Esophagus muscularis mucosa (tissue), 3 donors: ENCODE data around the gene MME.

Source experiments
- POLR2AphosphoS5 ChIP-seq, 2 donors: sonication (generic); formaldehyde crosslinking; IDR thresholded peaks; one replicate each; pipeline ENCODE4 v1.6.1; 2017; ENCODE audit warnings: antibody characterized with exemption in 2 of 2
- TF ChIP-seq, protein P1 (sequence below), 3 experiments: fragments of 200-600 bp in 2 of 3; fragments of 450-650 bp in 1 of 3; sonication (generic) in 2 of 3; IDR thresholded peaks; one replicate each; pipeline ENCODE4 v1.5.1; 2017 to 2019; ENCODE audit warnings: antibody characterized with exemption in 3 of 3, mild to moderate bottlenecking in 2 of 3, moderate library complexity in 1 of 3

- TF ChIP-seq, protein P1, sequence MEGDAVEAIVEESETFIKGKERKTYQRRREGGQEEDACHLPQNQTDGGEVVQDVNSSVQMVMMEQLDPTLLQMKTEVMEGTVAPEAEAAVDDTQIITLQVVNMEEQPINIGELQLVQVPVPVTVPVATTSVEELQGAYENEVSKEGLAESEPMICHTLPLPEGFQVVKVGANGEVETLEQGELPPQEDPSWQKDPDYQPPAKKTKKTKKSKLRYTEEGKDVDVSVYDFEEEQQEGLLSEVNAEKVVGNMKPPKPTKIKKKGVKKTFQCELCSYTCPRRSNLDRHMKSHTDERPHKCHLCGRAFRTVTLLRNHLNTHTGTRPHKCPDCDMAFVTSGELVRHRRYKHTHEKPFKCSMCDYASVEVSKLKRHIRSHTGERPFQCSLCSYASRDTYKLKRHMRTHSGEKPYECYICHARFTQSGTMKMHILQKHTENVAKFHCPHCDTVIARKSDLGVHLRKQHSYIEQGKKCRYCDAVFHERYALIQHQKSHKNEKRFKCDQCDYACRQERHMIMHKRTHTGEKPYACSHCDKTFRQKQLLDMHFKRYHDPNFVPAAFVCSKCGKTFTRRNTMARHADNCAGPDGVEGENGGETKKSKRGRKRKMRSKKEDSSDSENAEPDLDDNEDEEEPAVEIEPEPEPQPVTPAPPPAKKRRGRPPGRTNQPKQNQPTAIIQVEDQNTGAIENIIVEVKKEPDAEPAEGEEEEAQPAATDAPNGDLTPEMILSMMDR (IDR thresholded peaks at IDR 0.05) = no peak
- TF ChIP-seq POLR2AphosphoS5 (IDR thresholded peaks at IDR 0.05) = no peak
These were observed 107.9 kb downstream of the MME start for GRCh38 chr3:155188031-155188430.
